Osteocyte (in vitro differentiated cells): ENCODE results near the gene PRIMA1. TPM values are rescaled to one million over a fixed set of nuclear protein-coding genes. Genes with fewer than 3 reads are reported as not detected.

Source experiments
- DNase-seq: peaks from one replicate; pipeline ENCODE4 v3.0.0; 2021; ENCODE audit warnings: mixed read lengths; ENCODE audit not compliant: unreplicated experiment; ENCODE audit errors: extremely low spot score
- H3K27ac Mint-ChIP-seq: one replicate; pipeline ENCODE4 v1.8.0; 2021; ENCODE audit warnings: mild to moderate bottlenecking, mixed read lengths; ENCODE audit not compliant: unreplicated experiment
- H3K27me3 Mint-ChIP-seq: one replicate; pipeline ENCODE4 v1.8.0; 2021; ENCODE audit warnings: mixed read lengths; ENCODE audit not compliant: unreplicated experiment
- H3K36me3 Mint-ChIP-seq: one replicate; pipeline ENCODE4 v1.8.0; 2021; ENCODE audit warnings: mixed read lengths; ENCODE audit not compliant: unreplicated experiment
- H3K4me1 Mint-ChIP-seq: one replicate; pipeline ENCODE4 v1.8.0; 2021; ENCODE audit warnings: mixed read lengths; ENCODE audit not compliant: unreplicated experiment
- H3K4me3 Mint-ChIP-seq: one replicate; pipeline ENCODE4 v1.8.0; 2021; ENCODE audit warnings: mild to moderate bottlenecking, moderate library complexity, mixed read lengths; ENCODE audit not compliant: unreplicated experiment
- H3K9me3 Mint-ChIP-seq: one replicate; pipeline ENCODE4 v1.8.0; 2021; ENCODE audit warnings: mixed read lengths; ENCODE audit not compliant: unreplicated experiment
- CTCF ChIP-seq: fragments of 200-600 bp; sonication (generic); IDR thresholded peaks from 2 replicates; pipeline ENCODE4 v1.5.0; 2021; ENCODE audit warnings: antibody characterized with exemption, mild to moderate bottlenecking, moderate library complexity
- total RNA-seq: library from RNA; stranded (reverse); gene quantifications from 2 replicates; pipeline ENCODE4 v1.2.1, GENCODE V29; 2021

PRIMA1 gene
- total RNA-seq, 1 donor from 2014 or later, result not detected

- TF ChIP-seq CTCF, result no peak
- Mint-ChIP-seq H3K9me3 (peaks cover 29% of the 10 kb centered on the region), H3K27me3 (no peaks in the 10 kb centered on the region), H3K4me1 (no peaks in the 10 kb centered on the region), H3K4me3 (no peak overlapping the region), H3K36me3 (no peaks in the 10 kb centered on the region), H3K27ac (no peak overlapping the region)
- no peak for DNase-seq
Measured at GRCh38 chr14:93778856-93779629, 9.2 kb downstream of the PRIMA1 start.

GRCh38 chr14:93778453-93778852 is 9.8 kb downstream of the PRIMA1 start:
- H3K9me3 Mint-ChIP-seq, result peaks cover 29% of the 10 kb centered on the region

GRCh38 chr14:93775744-93776143 is 12.5 kb downstream of the PRIMA1 start:
- Mint-ChIP-seq H3K27ac (no peak overlapping the region), H3K4me3 (no peak overlapping the region), H3K36me3 (no peaks in the 10 kb centered on the region), H3K4me1 (no peaks in the 10 kb centered on the region), H3K9me3 (peaks cover 31% of the 10 kb centered on the region), H3K27me3 (no peaks in the 10 kb centered on the region)
- DNase-seq, result no peak
- no peak for TF ChIP-seq CTCF

More at GRCh38 chr14:93778453-93778852, 9.8 kb downstream of the PRIMA1 start:
- Mint-ChIP-seq H3K4me1 (no peaks in the 10 kb centered on the region), H3K4me3 (no peak overlapping the region), H3K27me3 (no peaks in the 10 kb centered on the region), H3K27ac (no peak overlapping the region), H3K36me3 (no peaks in the 10 kb centered on the region)
- DNase-seq, result no peak
- no peak for TF ChIP-seq CTCF

GRCh38 chr14:93775158-93775557 is 13.1 kb downstream of the PRIMA1 start:
- H3K4me3 Mint-ChIP-seq, result no peak overlapping the region
- H3K4me1 Mint-ChIP-seq, result no peaks in the 10 kb centered on the region
- no peaks in the 10 kb centered on the region for H3K36me3 Mint-ChIP-seq
- no peak for DNase-seq
- H3K9me3 Mint-ChIP-seq, result peaks cover 35% of the 10 kb centered on the region
- no peaks in the 10 kb centered on the region for H3K27me3 Mint-ChIP-seq
- H3K27ac Mint-ChIP-seq, result no peak overlapping the region
- no peak for TF ChIP-seq CTCF

- H3K4me1 Mint-ChIP-seq, result no peaks in the 10 kb centered on the region
- no peaks in the 10 kb centered on the region for H3K27me3 Mint-ChIP-seq
Measured at GRCh38 chr14:93772263-93772662, 16.0 kb downstream of the PRIMA1 start.

More at GRCh38 chr14:93772263-93772662, 16.0 kb downstream of the PRIMA1 start:
- Mint-ChIP-seq H3K9me3 (peaks cover 27% of the 10 kb centered on the region), H3K4me3 (no peak overlapping the region), H3K27ac (no peak overlapping the region), H3K36me3 (no peaks in the 10 kb centered on the region)
- TF ChIP-seq CTCF, result no peak
- no peak for DNase-seq
